HG03196 (cell line): ENCODE data around the gene ZDHHC24.

Source experiments
- ATAC-seq: cut with Tn5 transposase; IDR thresholded peaks from one replicate; pipeline ENCODE4 v1.9.1; 2021; ENCODE audit not compliant: unreplicated experiment

The ZDHHC24 gene

GRCh38 chr11:66567787-66568123, 21.9 kb upstream of the ZDHHC24 start:
- ATAC-seq = no peak

DNA sequence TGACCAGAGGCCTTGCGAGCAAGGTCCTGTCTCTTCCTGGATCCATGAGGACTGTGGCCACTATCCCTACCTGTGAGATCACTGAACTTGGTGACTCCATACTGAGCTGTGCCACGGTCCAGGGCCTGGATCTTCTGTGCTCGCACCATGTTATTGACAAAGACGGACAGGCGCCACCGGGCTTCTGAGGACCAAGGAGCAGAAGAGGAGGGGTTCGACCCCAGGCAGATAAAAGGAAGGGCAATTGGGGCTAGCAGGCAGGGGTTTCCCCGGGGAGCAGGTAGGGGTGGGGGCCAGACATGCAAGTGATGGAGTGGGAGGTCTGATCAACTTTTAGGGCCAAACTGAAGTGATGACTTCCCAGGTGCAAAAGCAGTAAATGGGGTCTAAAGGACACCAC, 20.4 kb upstream of the ZDHHC24 start:
- no peak for ATAC-seq

- no peak for ATAC-seq
Measured at GRCh38 chr11:66564984-66565383, 19.1 kb upstream of the ZDHHC24 start.

GRCh38 chr11:66564538-66564937, 18.7 kb upstream of the ZDHHC24 start:
- ATAC-seq = no peak

- ATAC-seq = no peak
Measured at GRCh38 chr11:66563832-66564231, 18.0 kb upstream of the ZDHHC24 start.

DNA sequence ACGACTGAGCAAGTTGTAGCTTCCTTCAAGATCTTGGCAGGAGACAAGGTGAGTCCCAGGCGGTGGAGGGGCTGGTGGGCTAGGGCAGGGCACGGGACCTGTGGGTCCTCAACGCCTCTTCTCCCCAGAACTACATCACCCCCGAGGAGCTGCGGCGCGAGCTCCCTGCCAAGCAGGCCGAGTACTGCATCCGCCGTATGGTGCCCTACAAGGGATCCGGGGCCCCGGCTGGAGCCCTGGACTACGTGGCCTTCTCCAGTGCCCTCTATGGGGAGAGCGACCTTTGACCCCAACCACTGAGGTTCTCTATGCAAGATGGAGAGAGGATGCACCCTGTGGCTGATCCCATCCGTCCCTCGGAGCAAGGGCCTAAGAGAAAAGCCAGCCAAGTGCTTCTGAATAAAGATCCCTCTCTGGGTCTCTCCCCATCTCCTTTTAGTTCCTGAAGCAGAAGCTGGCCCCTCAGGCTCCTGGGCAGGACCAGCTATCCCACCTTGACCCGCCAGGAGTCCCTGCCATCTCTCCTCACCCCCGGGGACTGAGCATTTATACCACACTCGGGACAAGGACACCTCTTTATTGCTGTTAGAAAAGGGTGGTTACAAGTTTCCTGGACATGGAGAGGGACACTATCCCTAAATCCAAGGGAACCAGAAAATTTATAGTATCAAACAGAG, 17.2 kb upstream of the ZDHHC24 start:
- ATAC-seq = no peak

DNA sequence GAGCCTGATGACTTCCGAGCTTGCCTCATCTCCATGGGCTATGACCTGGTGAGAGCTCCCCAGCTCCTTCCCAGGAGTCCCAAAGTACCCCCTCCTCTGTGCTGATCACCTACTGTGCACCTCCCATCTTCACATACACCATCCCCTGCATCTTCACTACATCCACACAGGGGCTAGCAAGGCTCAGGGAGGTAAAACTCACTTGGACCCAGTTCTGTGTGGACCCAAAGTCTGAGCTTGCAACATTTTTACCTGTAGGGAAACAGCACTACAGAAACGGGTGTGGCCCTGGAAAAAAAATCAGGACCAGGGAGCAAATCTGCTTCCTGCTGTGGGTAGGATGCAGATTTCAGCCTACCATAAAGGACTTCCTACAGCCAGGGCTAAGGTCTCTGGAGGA, 16.4 kb upstream of the ZDHHC24 start:
- ATAC-seq = no peak

- no peak for ATAC-seq
Measured at GRCh38 chr11:66561975-66562248, 16.1 kb upstream of the ZDHHC24 start.

DNA sequence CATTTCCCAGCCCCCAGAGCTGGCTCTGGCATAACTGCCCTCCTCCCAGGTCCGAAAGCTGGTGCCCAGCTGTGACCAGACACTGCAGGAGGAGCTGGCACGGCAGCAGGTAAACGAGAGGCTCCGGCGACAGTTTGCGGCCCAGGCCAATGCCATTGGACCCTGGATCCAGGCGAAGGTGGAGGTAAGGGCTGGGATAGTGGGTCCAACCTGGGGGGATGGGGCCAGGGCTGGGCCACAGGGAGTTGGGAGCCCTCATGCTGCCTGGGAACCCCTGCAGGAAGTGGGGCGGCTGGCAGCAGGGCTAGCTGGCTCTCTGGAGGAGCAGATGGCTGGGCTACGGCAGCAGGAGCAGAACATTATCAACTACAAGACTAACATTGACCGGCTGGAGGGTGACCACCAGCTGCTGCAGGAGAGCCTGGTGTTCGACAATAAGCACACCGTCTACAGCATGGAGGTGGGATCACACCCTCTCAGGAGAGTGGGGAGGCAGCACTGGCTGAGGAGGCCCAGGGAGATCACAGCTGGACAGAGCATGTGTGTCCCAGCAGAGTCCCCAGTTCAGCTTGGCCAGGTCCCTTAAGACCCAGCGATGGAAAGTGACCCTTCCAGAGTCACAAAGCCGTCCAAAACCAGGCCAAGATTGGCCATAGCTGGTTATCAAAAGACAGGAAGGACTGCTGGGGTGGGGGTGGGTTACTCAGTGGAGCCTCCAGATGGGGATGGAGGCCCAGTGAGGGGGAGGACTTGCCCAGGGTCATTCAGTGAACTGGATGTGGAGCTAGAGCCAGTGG, 15.5 kb upstream of the ZDHHC24 start:
- no peak for ATAC-seq

GRCh38 chr11:66559866-66560676, 14.2 kb upstream of the ZDHHC24 start:
- no peak for ATAC-seq

DNA sequence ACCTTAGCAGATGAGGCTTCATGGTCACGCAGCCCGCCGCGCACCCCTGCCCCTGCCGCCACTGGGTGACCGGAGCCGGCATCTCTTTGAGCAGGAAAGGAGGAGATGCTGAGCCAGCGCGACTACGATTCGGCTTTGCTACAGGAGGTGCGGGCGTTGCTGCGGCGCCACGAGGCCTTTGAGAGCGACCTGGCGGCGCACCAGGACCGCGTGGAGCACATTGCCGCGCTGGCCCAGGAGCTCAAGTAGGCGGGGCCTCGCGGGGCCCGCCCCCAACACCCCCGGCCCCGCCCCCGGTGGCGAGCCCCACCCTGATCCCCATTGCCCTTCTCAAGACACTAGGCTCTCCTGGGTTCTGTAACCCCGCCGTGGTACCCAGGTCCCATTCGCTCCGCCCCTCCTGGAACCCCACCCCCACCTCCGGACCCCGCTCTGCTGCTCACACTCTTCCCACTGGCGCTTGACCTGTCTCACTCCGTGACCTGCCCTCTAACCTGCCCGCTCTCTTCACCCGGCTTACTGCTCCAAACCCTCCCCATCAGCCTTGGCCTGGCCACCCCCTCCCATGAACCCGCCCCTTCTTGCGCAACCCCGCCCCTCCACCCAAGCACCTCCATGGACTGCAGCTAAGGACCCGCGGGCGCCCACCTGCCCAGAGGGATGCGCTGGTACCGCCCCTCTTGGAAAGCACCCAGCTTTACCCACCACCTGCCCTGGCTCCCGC, 13.5 kb upstream of the ZDHHC24 start:
- no peak for ATAC-seq

- ATAC-seq = no peak
Measured at GRCh38 chr11:66557733-66558326, 12.0 kb upstream of the ZDHHC24 start.

- no peak for ATAC-seq
Measured at GRCh38 chr11:66556086-66556485, 10.2 kb upstream of the ZDHHC24 start.

DNA sequence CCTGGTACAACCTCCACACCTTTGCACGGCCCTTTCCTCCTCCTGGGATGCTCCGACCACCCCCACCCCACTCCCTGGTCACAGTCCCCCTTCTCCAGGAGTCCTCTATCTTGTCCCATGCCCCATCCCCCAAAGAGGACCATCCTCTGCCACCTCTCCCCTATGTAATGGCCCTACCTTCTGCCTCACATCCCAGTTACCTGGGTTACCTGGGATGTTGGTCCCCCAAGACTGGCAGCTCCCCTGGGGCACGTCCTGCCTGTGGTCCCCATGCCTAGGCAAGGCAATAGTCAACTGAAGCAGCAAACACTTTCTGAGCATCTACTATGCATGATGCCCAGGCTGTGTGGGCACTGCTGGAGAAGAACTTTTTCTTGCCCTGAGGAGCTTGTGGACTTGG, 9.6 kb upstream of the ZDHHC24 start:
- ATAC-seq = no peak

GRCh38 chr11:66554602-66555001, 8.8 kb upstream of the ZDHHC24 start:
- ATAC-seq = no peak

- no peak for ATAC-seq
Measured at GRCh38 chr11:66550887-66551286, 5.0 kb upstream of the ZDHHC24 start.

DNA sequence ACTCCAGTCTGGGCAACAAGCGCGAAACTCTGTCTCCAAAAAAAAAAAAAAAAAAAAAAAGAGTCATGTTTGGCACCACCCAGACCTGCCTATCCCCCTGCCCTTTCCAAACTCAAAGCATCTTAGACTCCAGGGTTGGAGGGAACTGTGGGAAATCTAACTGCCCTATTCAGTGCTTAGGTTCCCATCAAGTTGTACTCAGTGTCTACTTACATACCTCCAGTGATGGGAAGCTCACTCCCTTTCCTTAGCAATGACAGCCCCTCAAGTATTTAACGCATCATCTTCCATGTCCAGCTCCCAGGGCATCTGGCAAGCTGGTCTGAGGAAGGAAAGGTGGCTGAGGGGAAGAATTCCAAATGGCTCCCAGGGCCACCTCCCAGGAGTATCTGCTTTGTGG, 3.8 kb upstream of the ZDHHC24 start:
- no peak for ATAC-seq

- ATAC-seq = no peak
Measured at GRCh38 chr11:66548774-66549630, 3.2 kb upstream of the ZDHHC24 start.

DNA sequence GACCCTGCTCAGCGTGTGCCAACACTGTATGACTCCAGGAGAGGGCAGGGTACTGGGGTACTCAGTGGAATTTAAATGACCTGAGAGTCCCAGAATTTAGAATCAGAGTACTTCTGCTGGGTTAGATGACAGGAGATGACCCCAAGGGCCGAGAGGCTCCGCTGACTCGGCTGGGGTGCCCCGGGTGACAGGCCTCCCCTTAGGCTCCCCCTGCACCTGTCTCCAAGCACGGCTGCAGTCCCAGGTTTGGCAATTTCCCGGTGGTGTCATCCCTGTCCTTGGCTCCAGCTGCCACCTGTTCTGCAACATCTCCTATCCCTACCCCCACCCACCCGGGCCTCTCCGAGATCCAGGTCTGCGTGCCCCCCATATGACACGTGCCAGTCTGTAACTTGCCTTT, 2.2 kb upstream of the ZDHHC24 start:
- ATAC-seq = no peak

- ATAC-seq = no peak
Measured at GRCh38 chr11:66547662-66548009, 1.8 kb upstream of the ZDHHC24 start.
